Measurements from ENCODE around the gene MRPL10.

MRPL10 gene

GRCh38 chr17:47820033-47820789, 11.1 kb downstream of the MRPL10 start:
- peaks cover 3% of the 10 kb centered on the region; the same call in 1 of the 2 replicates for H3K36me3 ChIP-seq (ENCODE audit: insufficient read depth, low read length)
- no peak overlapping the region for H2AFZ ChIP-seq (ENCODE audit: low read length, unreplicated experiment)
- no peak overlapping the region; the same call in 1 of the 2 replicates for H3K4me3 ChIP-seq (ENCODE audit: low read depth, low read length)
- H3K27ac ChIP-seq (ENCODE audit: low read depth, low read length), result no peak overlapping the region
- peaks cover 15% of the 10 kb centered on the region for H3K4me1 ChIP-seq (ENCODE audit: control insufficient read depth, insufficient read depth, low read length, unreplicated experiment)
- no peaks in the 10 kb centered on the region for H3K79me2 ChIP-seq (ENCODE audit: control insufficient read depth, insufficient read depth, low read length, unreplicated experiment)
- H3K27me3 ChIP-seq (ENCODE audit: insufficient read depth, low read length), result no peaks in the 10 kb centered on the region

GRCh38 chr17:47819475-47819874, 11.9 kb downstream of the MRPL10 start:
- Histone ChIP-seq H3K4me3 (ENCODE audit: low read depth, low read length) (no peak overlapping the region), H3K79me2 (ENCODE audit: control insufficient read depth, insufficient read depth, low read length, unreplicated experiment) (no peaks in the 10 kb centered on the region), H3K27me3 (ENCODE audit: insufficient read depth, low read length) (no peaks in the 10 kb centered on the region), H3K36me3 (ENCODE audit: insufficient read depth, low read length) (peaks cover 3% of the 10 kb centered on the region; the same call in 1 of the 2 replicates), H2AFZ (ENCODE audit: low read length, unreplicated experiment) (no peak overlapping the region), H3K27ac (ENCODE audit: low read depth, low read length) (no peak overlapping the region), H3K4me1 (ENCODE audit: control insufficient read depth, insufficient read depth, low read length, unreplicated experiment) (peaks cover 15% of the 10 kb centered on the region)

GRCh38 chr17:47818002-47818695, 13.2 kb downstream of the MRPL10 start:
- Histone ChIP-seq H3K27ac (ENCODE audit: low read depth, low read length) (no peak overlapping the region), H3K4me3 (ENCODE audit: low read depth, low read length) (no peak overlapping the region), H3K4me1 (ENCODE audit: control insufficient read depth, insufficient read depth, low read length, unreplicated experiment) (peaks cover 15% of the 10 kb centered on the region), H3K79me2 (ENCODE audit: control insufficient read depth, insufficient read depth, low read length, unreplicated experiment) (no peaks in the 10 kb centered on the region), H3K27me3 (ENCODE audit: insufficient read depth, low read length) (no peaks in the 10 kb centered on the region), H3K36me3 (ENCODE audit: insufficient read depth, low read length) (no peaks in the 10 kb centered on the region; the same call in 1 of the 2 replicates), H2AFZ (ENCODE audit: low read length, unreplicated experiment) (no peak overlapping the region)

DNA sequence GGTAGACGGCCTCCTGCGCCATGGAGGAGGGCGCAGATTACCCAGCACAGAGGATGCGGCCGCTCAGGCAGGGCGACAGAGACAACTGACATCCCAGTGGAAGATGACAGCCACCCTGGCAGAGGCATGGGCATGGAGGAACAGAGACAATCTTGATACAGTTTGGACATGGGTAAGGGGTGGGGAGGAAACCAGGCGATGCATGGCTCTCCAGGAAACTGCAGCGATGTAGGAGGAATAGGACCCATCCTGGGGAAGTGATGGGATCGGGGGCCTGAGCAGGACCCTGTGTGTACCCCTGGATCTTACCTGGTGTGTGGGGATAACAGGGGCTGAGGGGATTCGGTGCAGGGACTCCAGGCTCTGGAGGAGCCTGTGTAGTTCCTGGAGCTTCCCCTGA, 14.4 kb downstream of the MRPL10 start:
- Histone ChIP-seq H3K27ac (ENCODE audit: low read depth, low read length) (no peak overlapping the region), H3K4me3 (ENCODE audit: low read depth, low read length) (no peak overlapping the region), H3K36me3 (ENCODE audit: insufficient read depth, low read length) (no peaks in the 10 kb centered on the region; the same call in 1 of the 2 replicates), H3K79me2 (ENCODE audit: control insufficient read depth, insufficient read depth, low read length, unreplicated experiment) (no peaks in the 10 kb centered on the region), H2AFZ (ENCODE audit: low read length, unreplicated experiment) (no peak overlapping the region), H3K4me1 (ENCODE audit: control insufficient read depth, insufficient read depth, low read length, unreplicated experiment) (peaks cover 6% of the 10 kb centered on the region), H3K27me3 (ENCODE audit: insufficient read depth, low read length) (no peaks in the 10 kb centered on the region)

- no peaks in the 10 kb centered on the region; the same call in 1 of the 2 replicates for H3K36me3 ChIP-seq (ENCODE audit: insufficient read depth, low read length)
- H3K4me3 ChIP-seq (ENCODE audit: low read depth, low read length), result no peak overlapping the region
- no peaks in the 10 kb centered on the region for H3K79me2 ChIP-seq (ENCODE audit: control insufficient read depth, insufficient read depth, low read length, unreplicated experiment)
- peaks cover 5% of the 10 kb centered on the region for H3K4me1 ChIP-seq (ENCODE audit: control insufficient read depth, insufficient read depth, low read length, unreplicated experiment)
- no peak overlapping the region for H3K27ac ChIP-seq (ENCODE audit: low read depth, low read length)
- H2AFZ ChIP-seq (ENCODE audit: low read length, unreplicated experiment), result no peak overlapping the region
- H3K27me3 ChIP-seq (ENCODE audit: insufficient read depth, low read length), result no peaks in the 10 kb centered on the region
Measured at GRCh38 chr17:47816111-47816735, 15.1 kb downstream of the MRPL10 start.

DNA sequence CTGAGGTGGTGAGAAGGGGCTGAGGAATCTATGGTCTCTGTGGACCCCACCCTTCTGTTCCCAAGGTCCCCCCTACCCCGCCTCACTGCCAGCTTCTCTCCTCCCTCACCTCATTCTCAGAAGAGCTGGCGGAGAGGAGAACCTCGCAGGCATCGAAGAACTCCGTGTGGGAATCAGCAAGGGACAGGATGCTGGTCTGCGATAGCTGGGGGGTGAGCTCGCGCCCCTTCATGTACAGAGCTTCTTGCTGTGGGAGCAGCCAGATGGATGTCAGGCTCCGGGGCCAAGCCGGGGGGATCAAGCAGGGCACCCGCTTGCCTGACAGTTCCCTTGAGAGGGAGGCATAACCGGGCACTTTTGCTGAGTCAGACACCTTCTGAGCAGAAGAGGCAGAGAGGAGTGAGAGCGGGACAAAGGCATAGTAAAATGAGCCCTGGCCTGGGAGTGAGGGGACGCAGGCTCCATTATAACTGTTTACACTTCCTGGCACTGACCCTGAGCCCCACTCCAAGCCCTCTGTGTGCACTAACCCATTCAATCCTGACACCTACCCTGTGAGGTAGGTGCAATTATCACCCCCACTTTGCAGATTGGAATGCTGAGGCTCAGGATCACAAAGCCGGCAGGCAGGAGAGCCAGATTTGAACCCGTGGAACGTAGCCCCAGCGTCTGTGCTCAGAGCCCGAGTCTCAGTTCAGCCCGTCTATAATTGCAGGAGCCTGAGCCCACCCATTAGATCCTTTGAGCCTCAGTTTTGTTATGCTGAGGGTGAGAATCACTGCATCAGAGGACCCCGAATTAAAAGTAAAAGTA, 16.0 kb downstream of the MRPL10 start:
- no peaks in the 10 kb centered on the region; the same call in 1 of the 2 replicates for H3K36me3 ChIP-seq (ENCODE audit: insufficient read depth, low read length)
- no peak overlapping the region for H3K4me3 ChIP-seq (ENCODE audit: low read depth, low read length)
- H3K79me2 ChIP-seq (ENCODE audit: control insufficient read depth, insufficient read depth, low read length, unreplicated experiment), result no peaks in the 10 kb centered on the region

GRCh38 chr17:47813512-47814031, 17.8 kb downstream of the MRPL10 start:
- H3K36me3 ChIP-seq (ENCODE audit: insufficient read depth, low read length), result peaks cover 3% of the 10 kb centered on the region; the same call in 1 of the 2 replicates
- no peaks in the 10 kb centered on the region for H3K79me2 ChIP-seq (ENCODE audit: control insufficient read depth, insufficient read depth, low read length, unreplicated experiment)
- no peak overlapping the region for H2AFZ ChIP-seq (ENCODE audit: low read length, unreplicated experiment)
- no peak overlapping the region for H3K27ac ChIP-seq (ENCODE audit: low read depth, low read length)
- peaks cover 20% of the 10 kb centered on the region for H3K4me1 ChIP-seq (ENCODE audit: control insufficient read depth, insufficient read depth, low read length, unreplicated experiment)
- H3K27me3 ChIP-seq (ENCODE audit: insufficient read depth, low read length), result no peaks in the 10 kb centered on the region
- H3K4me3 ChIP-seq (ENCODE audit: low read depth, low read length), result no peak overlapping the region

More for the DNA sequence above, 16.0 kb downstream of the MRPL10 start:
- Histone ChIP-seq H3K27ac (ENCODE audit: low read depth, low read length) (no peak overlapping the region), H3K4me1 (ENCODE audit: control insufficient read depth, insufficient read depth, low read length, unreplicated experiment) (peaks cover 8% of the 10 kb centered on the region), H2AFZ (ENCODE audit: low read length, unreplicated experiment) (no peak overlapping the region), H3K27me3 (ENCODE audit: insufficient read depth, low read length) (no peaks in the 10 kb centered on the region)

DNA sequence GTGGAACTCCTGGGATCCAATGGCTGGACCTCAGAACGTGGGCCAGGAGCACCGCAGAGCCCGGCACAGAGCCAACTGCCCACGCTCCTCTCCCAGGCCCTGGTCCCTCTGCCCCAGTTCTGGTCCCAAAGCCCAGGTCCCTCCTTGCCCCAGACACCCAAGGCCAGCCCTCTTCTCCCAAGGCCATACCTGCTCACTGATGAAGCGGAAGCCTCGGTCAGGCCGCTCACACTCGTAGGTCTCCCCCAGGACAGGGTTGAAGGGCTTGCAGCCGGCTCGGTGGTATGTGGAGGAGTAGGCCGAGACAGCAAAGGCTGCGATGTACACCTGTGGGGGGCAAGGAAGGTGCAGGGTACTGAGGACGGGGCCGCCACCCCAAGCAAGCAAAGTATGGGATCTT, 18.3 kb downstream of the MRPL10 start:
- Histone ChIP-seq H3K4me3 (ENCODE audit: low read depth, low read length) (no peak overlapping the region), H3K27me3 (ENCODE audit: insufficient read depth, low read length) (no peaks in the 10 kb centered on the region), H3K79me2 (ENCODE audit: control insufficient read depth, insufficient read depth, low read length, unreplicated experiment) (no peaks in the 10 kb centered on the region), H2AFZ (ENCODE audit: low read length, unreplicated experiment) (no peak overlapping the region), H3K36me3 (ENCODE audit: insufficient read depth, low read length) (0 out of 2 replicates have a peak, but pooled peaks cover 5% of the 10 kb centered on the region), H3K27ac (ENCODE audit: low read depth, low read length) (no peak overlapping the region), H3K4me1 (ENCODE audit: control insufficient read depth, insufficient read depth, low read length, unreplicated experiment) (peaks cover 20% of the 10 kb centered on the region)

GRCh38 chr17:47812146-47812920, 19.0 kb downstream of the MRPL10 start:
- Histone ChIP-seq H3K79me2 (ENCODE audit: control insufficient read depth, insufficient read depth, low read length, unreplicated experiment) (no peaks in the 10 kb centered on the region), H3K27me3 (ENCODE audit: insufficient read depth, low read length) (no peaks in the 10 kb centered on the region), H2AFZ (ENCODE audit: low read length, unreplicated experiment) (no peak overlapping the region), H3K4me1 (ENCODE audit: control insufficient read depth, insufficient read depth, low read length, unreplicated experiment) (peaks cover 20% of the 10 kb centered on the region), H3K36me3 (ENCODE audit: insufficient read depth, low read length) (0 out of 2 replicates have a peak, but pooled peaks cover 5% of the 10 kb centered on the region), H3K4me3 (ENCODE audit: low read depth, low read length) (no peak overlapping the region), H3K27ac (ENCODE audit: low read depth, low read length) (no peak overlapping the region)
